KMS-11 (cell line): ENCODE results near the gene GTF2B.
"Not testable (repeated sequence)": the region's sequence is repeated elsewhere in the genome, so short reads cannot be mapped to it uniquely, and the experiment has no call there.

Source experiments
- H2AFZ ChIP-seq: fragments of 200-600 bp; sonication (generic); 2 replicates; pipeline ENCODE4 v1.6.1; 2016; ENCODE audit warnings: antibody characterized with exemption, mixed run types, low read depth
- H3K27ac ChIP-seq: fragments of 200-600 bp; sonication (generic); 2 replicates; pipeline ENCODE4 v1.6.1; 2016; ENCODE audit warnings: mild to moderate bottlenecking, mixed run types
- H3K27me3 ChIP-seq: fragments of 200-600 bp; sonication (generic); 2 replicates; pipeline ENCODE4 v1.6.1; 2017; ENCODE audit warnings: mild to moderate bottlenecking, low read depth, mixed run types, moderate library complexity; ENCODE audit not compliant: insufficient read depth
- H3K36me3 ChIP-seq: fragments of 200-600 bp; sonication (generic); 2 replicates; pipeline ENCODE4 v1.6.1; 2017; ENCODE audit warnings: mild to moderate bottlenecking, mixed run types; ENCODE audit not compliant: insufficient read depth
- H3K4me1 ChIP-seq: fragments of 200-600 bp; sonication (generic); 2 replicates; pipeline ENCODE4 v1.6.1; 2016; ENCODE audit warnings: mild to moderate bottlenecking, low read depth, mixed run types; ENCODE audit not compliant: poor library complexity, severe bottlenecking
- H3K4me2 ChIP-seq: fragments of 200-600 bp; sonication (generic); 2 replicates; pipeline ENCODE4 v1.7.0; 2016; ENCODE audit warnings: mild to moderate bottlenecking, mixed run types
- H3K4me3 ChIP-seq: fragments of 200-600 bp; sonication (generic); IDR thresholded peaks from 2 replicates; pipeline ENCODE4 v1.6.1; 2017; ENCODE audit warnings: low read depth, low read length, mixed read lengths; ENCODE audit not compliant: insufficient read depth
- H3K79me2 ChIP-seq: fragments of 200-600 bp; sonication (generic); 2 replicates; pipeline ENCODE4 v1.6.1; 2016; ENCODE audit warnings: low read depth, mixed run types; ENCODE audit not compliant: insufficient read depth
- H3K9ac ChIP-seq: fragments of 200-600 bp; sonication (generic); 2 replicates; pipeline ENCODE4 v1.6.1; 2016; ENCODE audit warnings: mild to moderate bottlenecking, mixed run types
- H4K20me1 ChIP-seq: fragments of 200-600 bp; sonication (generic); 2 replicates; pipeline ENCODE4 v1.6.1; 2016; ENCODE audit warnings: mild to moderate bottlenecking, mixed run types; ENCODE audit not compliant: insufficient read depth
- CTCF ChIP-seq: fragments of 200-600 bp; sonication (generic); conservative IDR thresholded peaks from 2 replicates; pipeline ENCODE4 v1.6.1; 2017; ENCODE audit warnings: low read depth, mild to moderate bottlenecking, antibody characterized with exemption, low read length, moderate library complexity, mixed read lengths

The GTF2B gene

DNA sequence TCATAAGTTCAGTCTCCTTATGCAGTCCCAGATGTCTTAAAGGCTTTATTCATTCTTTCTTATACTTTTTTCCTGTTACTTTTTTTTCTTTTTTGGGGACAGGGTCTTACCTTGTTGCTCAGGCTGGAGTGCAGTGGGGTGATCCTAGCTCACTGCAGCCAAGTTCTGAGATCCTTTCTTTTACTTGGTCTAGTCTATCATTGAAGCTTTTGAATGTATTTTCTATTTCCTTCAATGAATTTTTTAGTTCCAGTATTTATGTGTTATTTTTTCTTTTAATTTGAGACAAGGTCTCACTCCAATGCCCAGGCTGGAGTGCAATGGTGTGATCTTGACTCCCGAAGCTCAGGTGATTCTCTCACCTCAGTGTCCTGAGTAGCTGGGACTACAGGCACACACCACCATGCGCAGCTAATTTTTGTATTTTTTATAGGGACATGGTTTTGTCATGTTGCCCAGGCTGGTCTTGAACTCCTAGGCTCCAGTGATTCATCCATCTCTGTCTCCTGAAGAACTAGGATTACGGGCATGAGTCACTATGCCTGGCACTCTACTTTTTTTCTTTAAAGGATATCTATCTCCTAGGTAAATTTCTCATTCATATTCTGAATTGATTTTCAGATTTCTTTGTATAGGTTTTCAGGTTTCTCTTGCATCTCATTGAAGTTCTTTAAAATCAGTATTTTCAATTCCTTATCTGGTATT, 26.1 kb upstream of the GTF2B start:
- no peaks in the 10 kb centered on the region for H3K79me2 ChIP-seq
- H3K36me3 ChIP-seq, result no peaks in the 10 kb centered on the region
- H3K4me2 ChIP-seq, result no peak overlapping the region
- no peaks in the 10 kb centered on the region for H4K20me1 ChIP-seq
- no peak for TF ChIP-seq CTCF
- no peak overlapping the region for H3K4me3 ChIP-seq
- H3K9ac ChIP-seq, result no peak overlapping the region
- no peak overlapping the region for H2AFZ ChIP-seq
- H3K27me3 ChIP-seq, result no peaks in the 10 kb centered on the region
- H3K27ac ChIP-seq, result no peak overlapping the region
- H3K4me1 ChIP-seq, result peaks cover 10% of the 10 kb centered on the region

DNA sequence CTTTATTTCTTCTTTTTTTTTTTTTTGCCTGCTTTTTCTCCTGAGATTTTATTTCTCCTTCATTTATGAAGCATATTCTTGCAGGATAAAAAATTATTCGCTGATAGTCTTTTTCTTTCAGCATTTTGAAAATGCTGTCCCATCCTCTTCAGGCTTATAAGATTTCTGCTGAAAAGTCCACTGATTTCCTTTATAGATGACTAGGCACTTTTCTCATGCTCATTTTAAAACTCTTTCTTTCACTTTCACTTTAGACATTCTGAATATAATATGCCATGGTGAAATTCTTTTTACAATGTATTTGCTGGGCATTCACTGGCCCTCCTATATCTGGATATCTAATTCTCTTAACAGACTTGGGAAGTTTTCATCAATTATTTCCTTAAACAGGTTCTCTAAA, 25.5 kb upstream of the GTF2B start:
- peak overlapping the region; percentile 11; the same call in 1 of the 2 replicates for H3K4me2 ChIP-seq
- no peaks in the 10 kb centered on the region for H3K79me2 ChIP-seq
- H3K36me3 ChIP-seq, result no peaks in the 10 kb centered on the region
- H3K9ac ChIP-seq, result no peak overlapping the region
- H3K4me1 ChIP-seq, result peaks cover 10% of the 10 kb centered on the region
- no peak overlapping the region for H2AFZ ChIP-seq
- no peak overlapping the region for H3K27ac ChIP-seq
- no peak for TF ChIP-seq CTCF
- H3K27me3 ChIP-seq, result no peaks in the 10 kb centered on the region
- H4K20me1 ChIP-seq, result no peaks in the 10 kb centered on the region
- H3K4me3 ChIP-seq, result no peak overlapping the region

DNA sequence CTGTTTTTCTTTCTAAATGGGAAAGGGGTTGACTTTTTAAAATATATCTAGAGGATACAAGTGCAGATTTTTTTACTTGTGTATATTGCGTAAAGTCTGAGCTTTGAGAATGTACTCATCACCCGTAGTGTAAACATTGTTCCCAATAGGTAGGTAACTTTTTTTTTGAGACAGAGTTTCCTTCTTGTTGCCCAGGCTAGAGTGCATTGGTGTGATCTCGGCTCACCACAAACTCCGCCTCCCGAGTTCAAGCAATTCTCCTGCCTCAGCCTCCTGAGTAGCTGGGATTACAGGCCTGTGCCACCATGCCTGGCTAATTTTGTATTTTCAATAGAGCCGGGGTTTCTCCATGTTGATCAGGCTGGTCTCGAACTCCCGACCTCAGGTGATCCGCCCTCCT, 20.4 kb upstream of the GTF2B start:
- H2AFZ ChIP-seq, H3K27ac ChIP-seq, H3K36me3 ChIP-seq, H4K20me1 ChIP-seq, H3K79me2 ChIP-seq, H3K4me3 ChIP-seq, H3K4me1 ChIP-seq, H3K27me3 ChIP-seq, H3K9ac ChIP-seq, H3K4me2 ChIP-seq: not testable (repeated sequence)

DNA sequence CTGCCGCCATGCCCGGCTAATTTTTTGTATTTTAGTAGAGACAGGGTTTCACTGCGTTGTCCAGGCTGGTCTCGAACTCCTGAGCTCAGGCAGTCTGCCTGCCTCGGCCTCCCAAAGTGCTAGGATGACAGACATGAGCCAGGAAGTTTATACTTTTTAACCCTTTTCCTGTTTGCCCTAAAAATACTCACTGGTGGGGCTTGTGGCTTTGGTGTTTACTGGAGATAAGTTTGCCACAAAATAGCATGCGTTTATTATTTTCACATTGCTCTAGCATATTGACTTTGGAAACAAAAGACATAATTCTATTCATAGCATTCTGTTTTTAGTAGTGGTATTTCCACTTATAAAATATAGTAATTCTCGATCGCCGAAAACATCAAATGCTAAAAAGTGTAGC, 19.8 kb upstream of the GTF2B start:
- H3K4me1 ChIP-seq, result peaks cover under 1% of the 10 kb centered on the region
- no peak overlapping the region for H3K27ac ChIP-seq
- no peaks in the 10 kb centered on the region for H4K20me1 ChIP-seq
- H3K4me2 ChIP-seq, result no peak overlapping the region
- H3K27me3 ChIP-seq, result no peaks in the 10 kb centered on the region
- H2AFZ ChIP-seq, result no peak overlapping the region
- no peak overlapping the region for H3K9ac ChIP-seq
- H3K36me3 ChIP-seq, result no peaks in the 10 kb centered on the region
- H3K79me2 ChIP-seq, result no peaks in the 10 kb centered on the region
- no peak overlapping the region for H3K4me3 ChIP-seq
- TF ChIP-seq CTCF, result no peak

DNA sequence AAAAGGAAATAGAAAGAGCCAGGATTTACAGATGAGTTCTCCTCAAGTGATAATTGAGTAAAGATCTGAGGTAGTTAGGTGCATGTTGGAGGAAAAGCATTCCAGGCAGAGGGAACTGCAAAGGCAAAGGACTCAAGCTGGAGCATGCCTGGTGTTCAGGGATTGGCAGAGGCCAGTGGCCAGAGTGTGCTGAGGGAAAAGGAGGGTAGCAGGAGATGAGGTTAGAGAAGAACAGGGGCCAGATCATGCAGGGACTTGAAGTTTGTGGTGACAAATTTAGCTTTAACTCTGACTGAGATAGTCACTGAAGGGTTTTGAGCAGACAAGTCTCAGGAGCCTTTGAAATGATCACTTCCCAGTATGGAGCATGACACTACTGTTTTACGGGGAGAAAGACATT, 19.0 kb upstream of the GTF2B start:
- Histone ChIP-seq H3K4me3 (no peak overlapping the region), H3K36me3 (no peaks in the 10 kb centered on the region), H3K27me3 (no peaks in the 10 kb centered on the region), H3K27ac (no peak overlapping the region), H3K4me2 (no peak overlapping the region), H3K4me1 (no peaks in the 10 kb centered on the region), H2AFZ (no peak overlapping the region), H3K9ac (no peak overlapping the region), H4K20me1 (no peaks in the 10 kb centered on the region), H3K79me2 (no peaks in the 10 kb centered on the region)
- no peak for TF ChIP-seq CTCF
